LHCN-M2 (cell line): Measurements from ENCODE around the gene SLC9C1. TPM values are rescaled to one million over a fixed set of nuclear protein-coding genes. Genes with fewer than 3 reads are reported as not detected.
A peak's percentile ranks its signal among the peaks of the same experiment; 100 is the strongest.

ENCODE experiments used
- DNase-seq: peaks from one replicate; pipeline ENCODE4 v3.0.0-alpha.2; 2012; ENCODE audit warnings: low read depth
- polyA plus RNA-seq: library from polyadenylated mRNA; unstranded; fragments of >200 nt; gene quantifications from one replicate; pipeline ENCODE4 v1.2.1, GENCODE V29; 2012; ENCODE audit warnings: missing spikeins
- total RNA-seq: library from RNA; depleted of rRNA; stranded (reverse); fragments of >200 nt; gene quantifications from 2 replicates; pipeline ENCODE4 v1.2.3, GENCODE V29; 2014; rRNA removed

Gene SLC9C1
- not detected in 2 replicates for total RNA-seq
- not detected for polyA plus RNA-seq

- DNase-seq: peak; percentile 72
These were observed at the start of gene SLC9C1 for GRCh38 chr3:112293368-112294321. Gene SLC9C1 (minus strand): TSS chr3:112294216. CDS start chr3:112286791, 7,425 bp downstream.

DNA sequence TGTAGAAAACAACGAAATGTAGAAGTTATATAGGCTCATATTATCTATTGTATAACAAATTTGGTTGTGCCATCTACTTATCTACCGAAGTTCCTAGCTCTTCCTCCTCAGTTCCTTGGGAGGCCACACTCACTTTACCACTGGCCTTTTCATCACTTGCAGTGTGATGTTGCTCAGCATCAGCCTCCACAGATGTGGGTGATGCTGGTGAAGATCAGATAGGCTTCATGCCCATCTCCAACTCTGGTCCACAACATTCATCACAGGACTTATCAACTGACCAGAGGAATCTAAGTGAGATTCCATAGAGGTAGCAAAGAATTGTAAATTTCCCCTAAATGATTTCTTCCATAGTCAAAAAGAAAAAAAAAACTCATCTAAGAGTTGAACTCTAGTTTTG lies 47.4 kb upstream of the SLC9C1 start:
- DNase-seq: no peak

DNA sequence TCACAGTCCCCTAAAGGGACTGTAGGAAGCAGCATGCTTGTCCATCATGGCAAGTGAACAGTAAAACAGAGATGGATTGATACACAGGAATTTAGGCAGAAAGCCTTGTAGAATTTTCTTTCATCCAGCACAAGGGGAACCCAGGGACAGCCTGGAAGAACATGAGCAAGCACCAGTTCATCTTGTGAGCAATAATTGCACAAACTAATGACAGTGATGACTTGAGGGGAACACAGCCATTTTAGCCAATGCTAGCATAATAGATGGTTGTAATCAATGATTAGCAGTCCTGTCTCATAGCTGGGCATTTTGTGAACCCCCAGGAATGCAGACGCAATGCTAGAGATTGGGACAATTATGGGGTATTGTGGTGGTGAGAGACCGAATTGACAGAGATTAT lies 45.6 kb upstream of the SLC9C1 start:
- DNase-seq: no peak

- DNase-seq: no peak
These were observed 45.1 kb upstream of the SLC9C1 start for GRCh38 chr3:112339134-112339533.

GRCh38 chr3:112338727-112339056 lies 44.7 kb upstream of the SLC9C1 start:
- DNase-seq: no peak

- no peak for DNase-seq
These were observed 44.2 kb upstream of the SLC9C1 start for GRCh38 chr3:112338021-112338726.

DNA sequence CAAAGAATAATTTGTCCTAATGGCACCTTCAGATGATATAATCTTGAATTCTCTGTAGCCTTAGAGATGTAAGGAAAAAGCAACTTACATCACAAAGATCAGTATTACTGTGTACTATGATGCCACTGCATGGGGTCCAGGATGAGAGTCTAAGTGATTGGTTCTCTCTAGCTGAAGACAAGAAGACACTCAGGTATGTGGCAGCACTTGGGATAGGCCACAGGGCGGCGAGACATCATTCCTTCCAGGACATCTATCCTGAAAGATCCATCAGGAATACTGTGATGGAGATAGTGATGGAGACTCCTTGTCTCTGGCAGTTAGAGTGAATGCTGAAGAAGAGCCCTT lies 41.4 kb upstream of the SLC9C1 start:
- DNase-seq: no peak

DNA sequence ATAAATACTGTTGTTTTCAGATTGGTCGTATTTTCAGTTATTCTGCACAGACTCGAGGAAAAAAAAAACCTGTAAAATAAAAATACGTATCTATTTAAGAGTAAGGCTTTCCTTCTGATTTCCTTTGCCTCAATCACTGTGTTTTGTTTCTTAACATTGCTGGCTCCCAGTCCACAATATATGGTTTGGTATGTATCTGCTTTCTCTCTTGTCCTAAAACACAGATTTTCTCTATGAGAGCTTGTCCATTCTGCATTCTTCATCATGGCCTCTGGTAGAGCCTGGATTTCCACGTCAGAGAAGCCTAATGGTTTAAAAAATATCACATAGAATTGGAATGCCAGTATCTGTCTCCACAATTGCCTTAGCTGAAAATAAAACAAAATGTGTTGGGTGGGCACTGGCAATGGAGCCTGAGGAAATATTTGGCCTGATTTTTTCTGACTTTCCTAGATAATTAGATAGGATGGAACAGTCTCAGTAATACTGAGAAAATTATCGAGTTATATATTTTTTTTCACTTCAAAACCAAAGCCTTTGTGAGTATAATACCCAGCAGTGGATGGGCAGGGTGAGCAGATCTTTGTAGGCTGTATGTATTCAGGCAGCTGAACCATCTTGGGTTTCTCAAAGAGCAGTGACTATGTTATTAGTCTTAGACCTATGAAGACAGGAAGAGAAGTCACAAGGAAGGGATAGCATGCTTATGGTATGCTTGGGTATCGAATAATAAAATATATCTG lies 40.8 kb upstream of the SLC9C1 start:
- no peak for DNase-seq

GRCh38 chr3:112333381-112334317 lies 39.6 kb upstream of the SLC9C1 start:
- DNase-seq: no peak

DNA sequence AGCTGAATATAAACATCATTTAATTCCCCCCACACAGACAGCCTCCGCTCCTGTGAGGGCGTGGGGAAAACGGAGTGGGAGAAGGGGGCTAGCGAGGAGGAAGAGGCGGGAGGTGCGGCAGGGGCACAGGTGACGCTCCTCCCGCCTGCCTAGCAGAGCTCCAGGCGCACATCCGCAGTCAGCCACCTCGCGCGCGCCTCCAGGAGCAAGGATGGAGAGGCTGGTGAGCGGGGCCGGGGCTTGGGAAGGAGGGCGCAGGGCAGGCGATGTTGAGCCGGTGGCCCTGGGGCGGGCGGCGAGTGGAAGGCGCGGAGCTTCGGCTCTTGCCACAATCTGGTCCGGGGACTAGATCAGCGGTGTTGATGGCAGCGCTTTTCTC lies 39.0 kb upstream of the SLC9C1 start, which contains the start of gene CD200:
TSS of gene CD200 (plus strand) at position 155 of the 379 bp plus-strand sequence. CDS start at position 212, 57 bp downstream.
- peak; percentile 16 for DNase-seq

DNA sequence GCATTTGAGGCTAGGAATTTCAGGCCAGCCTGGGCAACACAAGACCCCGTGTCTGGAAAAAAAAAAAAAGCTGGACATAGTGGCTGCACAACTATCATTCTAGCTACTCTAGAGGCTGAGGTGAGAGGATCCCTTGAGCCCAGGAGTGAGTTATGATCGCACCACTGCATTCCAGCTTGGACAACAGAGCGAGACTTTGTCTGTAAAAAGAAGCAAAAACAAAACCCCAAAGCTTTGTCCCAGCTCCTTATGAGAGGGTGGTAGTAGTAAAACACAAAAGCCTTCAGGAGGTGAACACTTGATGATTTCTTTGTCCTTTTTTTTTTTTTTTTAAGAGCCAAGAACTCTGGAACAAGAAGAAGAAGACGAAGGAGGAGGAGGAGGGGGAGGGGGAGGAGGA lies 37.8 kb upstream of the SLC9C1 start:
- DNase-seq: no peak

DNA sequence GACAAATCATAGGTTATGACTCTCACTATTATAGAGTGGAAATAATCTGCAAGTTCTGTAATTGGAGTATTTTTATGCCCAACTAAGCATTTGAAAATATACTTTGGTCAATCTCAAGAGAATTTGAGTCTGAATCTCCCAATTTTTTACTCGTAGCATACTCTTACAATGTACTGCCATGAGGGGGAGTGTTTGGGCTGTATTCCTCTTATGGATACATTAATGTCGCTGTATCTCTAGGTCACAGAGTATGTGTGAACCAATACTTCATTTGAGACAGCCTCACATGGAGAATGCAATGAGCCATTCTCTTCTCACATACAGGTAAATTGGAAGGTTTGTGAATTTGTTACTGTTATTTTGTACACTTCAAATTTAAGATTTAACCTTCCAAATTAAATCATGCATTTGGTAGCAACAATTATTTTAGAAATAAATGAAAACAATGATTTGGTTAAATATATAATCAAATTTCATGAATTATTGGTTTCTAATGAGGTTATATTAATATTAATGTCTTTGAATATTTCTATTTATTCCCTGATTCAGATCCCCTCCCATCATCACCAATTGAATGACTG lies 33.4 kb upstream of the SLC9C1 start:
- peak; percentile 63 for DNase-seq

GRCh38 chr3:112321867-112322652 lies 28.0 kb upstream of the SLC9C1 start:
- DNase-seq: no peak

DNA sequence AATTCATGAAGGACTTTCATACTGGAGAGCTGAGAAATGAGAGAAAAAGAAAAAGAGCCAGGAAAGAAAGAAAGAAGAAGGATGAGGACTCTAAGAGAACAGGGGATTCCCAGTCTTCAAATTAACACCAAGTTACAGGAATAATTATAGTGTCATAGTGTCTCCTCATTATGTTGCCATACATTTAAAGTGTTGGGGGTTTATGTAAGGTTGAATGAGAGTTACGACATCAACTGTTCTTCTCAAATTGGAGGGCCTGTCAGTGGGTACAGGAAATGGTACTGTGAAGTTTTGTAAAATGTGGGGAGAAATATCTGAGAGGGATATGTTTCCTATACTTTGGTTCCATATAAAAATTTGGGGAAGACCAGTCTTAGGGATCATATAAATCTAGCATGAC lies 26.7 kb upstream of the SLC9C1 start:
- no peak for DNase-seq

DNA sequence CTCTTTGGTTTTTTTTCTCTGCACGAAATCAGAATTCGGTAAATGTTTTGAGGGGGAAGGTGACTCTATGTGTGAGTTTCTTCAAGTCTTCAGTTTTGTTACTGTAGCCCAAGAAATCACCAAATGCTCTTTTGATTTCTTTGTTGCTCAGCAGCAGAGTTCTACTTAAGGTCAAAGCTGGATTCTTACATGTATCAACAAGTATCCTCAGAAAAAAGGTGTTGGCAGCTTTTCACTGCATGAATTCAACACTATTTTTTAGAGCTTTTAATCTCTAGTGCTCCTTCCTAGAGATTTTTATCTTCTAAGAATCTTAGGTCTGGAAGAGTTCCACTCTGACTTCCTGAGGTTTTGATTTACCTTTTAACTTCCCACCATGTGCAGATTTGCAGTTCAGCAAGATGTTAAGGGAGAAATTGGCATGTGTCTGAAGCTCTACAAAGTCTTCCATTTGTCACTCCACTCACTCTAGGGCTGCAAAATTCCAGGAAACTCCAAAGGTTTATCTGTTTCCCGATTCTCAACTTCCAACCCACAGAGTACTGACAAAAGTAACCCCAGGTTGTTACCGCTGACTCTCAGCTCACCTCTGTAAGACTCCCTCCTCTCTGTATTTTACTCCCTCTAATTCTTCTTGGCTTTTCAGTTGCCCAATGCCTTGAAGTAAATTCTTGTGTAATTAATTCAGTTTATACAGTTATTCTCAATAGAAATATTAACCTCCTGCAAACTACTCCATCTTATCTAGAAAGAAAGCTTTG lies 25.7 kb upstream of the SLC9C1 start:
- no peak for DNase-seq

DNA sequence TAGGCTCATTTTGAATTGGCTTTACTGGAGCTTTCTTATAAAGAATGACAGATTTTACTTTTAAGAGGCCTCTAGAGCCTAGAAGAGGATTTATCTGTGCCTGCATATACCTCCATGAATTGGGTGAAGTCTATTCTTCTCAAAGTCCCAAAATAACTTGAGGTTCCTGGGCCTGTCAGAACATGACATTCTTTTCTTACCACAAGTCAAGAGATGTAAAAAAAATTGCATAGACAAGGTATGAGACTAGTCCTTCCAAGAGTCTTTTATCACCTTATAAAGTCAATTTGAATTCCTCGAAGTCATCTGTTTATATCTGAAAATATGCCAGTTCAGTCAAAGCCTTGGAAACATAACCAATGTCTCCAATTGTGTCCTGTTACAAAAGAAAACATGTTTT lies 21.8 kb upstream of the SLC9C1 start:
- DNase-seq: no peak

- DNase-seq: no peak
These were observed 20.6 kb upstream of the SLC9C1 start for GRCh38 chr3:112314649-112315048.

DNA sequence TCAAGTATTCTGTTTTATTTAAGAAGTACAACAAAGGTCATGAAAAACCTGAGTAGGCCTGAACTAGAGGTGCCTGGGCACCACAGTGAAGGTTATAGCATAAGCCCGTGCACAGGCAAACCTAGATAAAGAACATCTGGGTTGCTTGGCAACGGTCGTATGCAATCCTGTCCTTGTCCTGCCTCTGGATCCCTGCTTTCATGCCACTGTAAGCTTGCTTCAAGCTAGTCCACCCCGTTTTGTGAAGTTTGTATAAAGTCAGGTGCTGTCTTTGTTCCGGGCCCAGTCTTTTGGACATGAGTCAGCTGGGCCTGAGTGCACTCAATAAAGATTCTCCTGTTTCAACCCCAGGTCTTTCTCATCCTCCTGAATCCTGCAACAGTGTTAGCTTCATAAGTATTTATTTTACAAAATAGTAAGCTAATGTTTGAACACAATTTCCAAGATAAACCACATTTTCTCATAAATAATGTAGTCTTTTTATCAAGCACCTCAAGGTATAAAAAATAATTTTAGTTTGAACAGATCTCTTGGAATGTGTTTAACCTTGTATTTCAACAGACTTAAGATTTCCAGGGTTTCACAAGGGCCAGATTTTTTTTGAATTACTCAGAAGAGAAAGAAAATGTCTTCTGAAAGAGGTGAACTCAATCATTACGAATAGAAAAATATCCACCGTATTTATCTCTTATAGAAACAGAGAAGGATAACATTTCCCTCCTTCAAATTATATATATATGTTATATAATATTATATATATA lies 14.3 kb upstream of the SLC9C1 start:
- peak; percentile 15 for DNase-seq
